OCI-LY1 (cell line): ENCODE measurements around the gene WHRN.

Experiments used
- CTCF ChIP-seq: fragments of 200-600 bp; sonication (generic), shearing (Covaris generic); IDR thresholded peaks from 2 replicates; pipeline ENCODE4 v1.5.1; 2017; ENCODE audit warnings: mild to moderate bottlenecking, antibody characterized with exemption, low read length, moderate library complexity, mixed read lengths
- EZH2 ChIP-seq: fragments of 200-600 bp; sonication (generic), shearing (Covaris generic); IDR thresholded peaks from 2 replicates; pipeline ENCODE4 v1.8.0; 2017; ENCODE audit warnings: borderline replicate concordance, mixed run types, mild to moderate bottlenecking, antibody characterized with exemption, low read length, moderate library complexity, mixed read lengths

DNA sequence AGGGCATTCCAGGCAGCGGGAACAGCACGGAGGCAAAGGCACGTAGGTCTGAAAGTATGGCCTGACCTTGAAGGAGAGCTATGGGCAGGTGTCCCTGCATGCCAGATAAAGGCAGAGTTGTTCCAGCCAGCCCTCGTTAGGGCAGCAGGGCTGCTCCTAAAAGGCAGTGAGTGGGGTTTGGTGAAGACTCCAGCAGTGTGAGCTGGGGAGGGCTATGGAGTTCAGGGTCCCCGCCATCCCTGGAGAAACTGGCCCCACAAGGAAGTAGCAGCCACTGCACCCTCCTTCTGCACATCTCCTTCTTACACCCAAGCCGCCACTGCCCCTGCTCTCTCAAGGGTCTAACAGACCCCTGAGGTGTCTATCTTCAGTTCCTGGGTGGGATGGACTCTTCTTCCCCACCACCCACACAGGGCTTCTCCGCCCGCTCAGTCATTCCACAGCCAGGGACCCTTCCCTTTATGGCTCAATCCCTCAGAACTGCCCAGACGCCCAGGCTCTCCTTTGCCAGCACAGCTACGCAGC is 118.8 kb downstream of the WHRN start:
- TF ChIP-seq CTCF (no peak), EZH2 (no peak)
